Left forelimb (tissue), 1 donor: ENCODE results near the gene YWHAB.
"Not testable (repeated sequence)": the region's sequence is repeated elsewhere in the genome, so short reads cannot be mapped to it uniquely, and the experiment has no call there.

ENCODE experiments used
- DNase-seq: peaks from one replicate; pipeline ENCODE4 v3.0.0-alpha.2; 2018; ENCODE audit warnings: low spot score

The YWHAB gene

GRCh38 chr20:44869471-44869870 lies 16.0 kb upstream of the YWHAB start:
- no peak for DNase-seq

GRCh38 chr20:44882360-44882759 lies 3.1 kb upstream of the YWHAB start:
- DNase-seq: not testable (repeated sequence)

GRCh38 chr20:44883214-44883902 lies 2.1 kb upstream of the YWHAB start:
- no peak for DNase-seq

- no peak for DNase-seq
Measured at GRCh38 chr20:44884907-44885391, 556 bp upstream of the YWHAB start.

- no peak for DNase-seq
Measured at GRCh38 chr20:44886266-44886651, 754 bp downstream of the YWHAB start.

GRCh38 chr20:44886828-44887227 lies 1.3 kb downstream of the YWHAB start:
- DNase-seq: no peak

- DNase-seq: no peak
Measured at GRCh38 chr20:44887466-44887865, 2.0 kb downstream of the YWHAB start.

- DNase-seq: no peak
Measured at GRCh38 chr20:44888226-44889103, 3.0 kb downstream of the YWHAB start.

- no peak for DNase-seq
Measured at GRCh38 chr20:44891826-44892225, 6.3 kb downstream of the YWHAB start.

GRCh38 chr20:44894959-44895358 lies 9.5 kb downstream of the YWHAB start:
- no peak for DNase-seq

- no peak for DNase-seq
Measured at GRCh38 chr20:44896583-44896982, 11.1 kb downstream of the YWHAB start.

GRCh38 chr20:44897133-44897532 lies 11.6 kb downstream of the YWHAB start:
- DNase-seq: no peak

- DNase-seq: no peak
Measured at GRCh38 chr20:44900231-44900854, 14.8 kb downstream of the YWHAB start.

- DNase-seq: no peak
Measured at GRCh38 chr20:44901974-44902373, 16.5 kb downstream of the YWHAB start.

GRCh38 chr20:44904377-44904776 lies 18.9 kb downstream of the YWHAB start:
- no peak for DNase-seq

GRCh38 chr20:44908987-44909871 lies 23.7 kb downstream of the YWHAB start:
- no peak for DNase-seq

GRCh38 chr20:44909872-44910689 lies 24.6 kb downstream of the YWHAB start, which contains the start of gene PABPC1L:
PABPC1L (plus strand) TSS chr20:44910060; CDS start chr20:44910144, 84 bp downstream.
- DNase-seq: peak; percentile 81

- DNase-seq: no peak
Measured at GRCh38 chr20:44910690-44911262, 25.3 kb downstream of the YWHAB start.

- DNase-seq: no peak
Measured at GRCh38 chr20:44911264-44911921, 25.9 kb downstream of the YWHAB start.

- no peak for DNase-seq
Measured at GRCh38 chr20:44912189-44912588, 26.7 kb downstream of the YWHAB start.
